ENCODE measurements around the gene RETREG3.

GRCh38 chr17:42563143-42563509 lies 46.0 kb downstream of the RETREG3 start:
- TF ChIP-seq EZH2 (IDR thresholded peaks at IDR 0.05; ENCODE audit: insufficient read depth, poor library complexity, severe bottlenecking) (no peak), EZH2phosphoT487 (IDR thresholded peaks at IDR 0.05; ENCODE audit: insufficient read depth, low read depth) (no peak)
